AG04450 (cell line): ENCODE data around the gene FGD6. TPM values are rescaled to one million over a fixed set of nuclear protein-coding genes. Genes with fewer than 3 reads are reported as not detected.
"Not testable (repeated sequence)": the region's sequence is repeated elsewhere in the genome, so short reads cannot be mapped to it uniquely, and the experiment has no call there.

ENCODE experiments used
- CTCF ChIA-PET: fragments of 300-600, 350-600 bp; formaldehyde crosslinking; extraction: SDS; loops from one replicate; lab custom pipeline; 2022; ENCODE audit warnings: antibody characterized with exemption, inconsistent platforms; lab: Charles Lee
- POLR2A ChIA-PET: fragments of 350-600 bp; formaldehyde crosslinking; extraction: SDS; loops from one replicate; lab custom pipeline; 2021; ENCODE audit warnings: antibody characterized with exemption, inconsistent platforms; lab: Yijun Ruan, JAX
- DNase-seq: peaks from one replicate; pipeline ENCODE4 v3.0.0-alpha.2; 2011; ENCODE audit warnings: low read depth, low spot score
- H3K27ac ChIP-seq: one replicate; pipeline ENCODE4 v1.5.1; 2012; ENCODE audit warnings: low read depth, low read length, control low read depth
- H3K27me3 ChIP-seq: one replicate; pipeline ENCODE4 v1.6.0; 2012; ENCODE audit warnings: low read length; ENCODE audit not compliant: control insufficient read depth, insufficient read depth
- H3K4me3 ChIP-seq: 2 replicates; pipeline ENCODE4 v1.5.1; 2011; ENCODE audit warnings: mild to moderate bottlenecking, low read depth, low read length, control low read depth
- H3K9me3 ChIP-seq: 2 replicates; pipeline ENCODE4 v1.5.1; 2012; ENCODE audit warnings: low read length; ENCODE audit not compliant: control insufficient read depth, insufficient read depth
- polyA plus RNA-seq: library from polyadenylated mRNA; depleted of rRNA; stranded (reverse); fragments of >200 nt; gene quantifications from 2 replicates; pipeline ENCODE4 v1.2.3, GENCODE V29; 2011
- TF ChIP-seq, protein P1 (sequence below): IDR thresholded peaks from 2 replicates; pipeline ENCODE4 v1.5.1; 2011; ENCODE audit warnings: low read depth, low read length, control low read depth, inconsistent platforms

The FGD6 gene
- polyA plus RNA-seq, 1 experiment, result 10.2 TPM

DNA sequence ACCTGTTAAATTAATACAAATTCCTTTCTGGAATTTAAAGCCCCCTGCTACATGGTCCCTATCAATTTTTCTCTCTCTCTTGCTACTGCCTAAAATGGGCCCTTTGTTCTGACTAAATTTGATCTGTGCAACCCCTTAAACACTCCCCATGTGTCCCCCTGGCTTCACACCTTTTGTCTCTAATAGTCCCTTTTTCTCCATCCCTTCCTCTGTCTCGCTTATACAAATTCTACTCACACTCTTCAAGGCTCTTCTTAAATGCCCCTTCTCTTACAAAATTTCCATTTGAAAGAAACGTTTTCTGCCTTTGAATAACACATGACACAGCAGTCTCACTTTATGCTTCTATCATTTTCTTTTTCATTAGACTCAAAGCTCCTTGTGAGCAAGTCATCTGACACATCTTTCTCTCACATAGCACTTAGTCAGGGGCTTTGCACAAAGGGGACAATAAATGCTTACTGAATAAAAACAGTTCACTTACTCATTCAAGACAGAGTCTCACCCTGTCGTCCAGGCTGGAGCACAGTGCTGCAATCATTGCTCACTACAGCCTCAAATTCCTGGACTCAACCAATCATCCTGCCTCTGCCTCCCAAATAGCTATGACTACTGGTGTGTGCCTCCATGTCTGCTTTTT is 102.4 kb downstream of the FGD6 start:
- DNase-seq, result no peak
- POLR2A ChIA-PET, result no interaction called here
- CTCF ChIA-PET, result interaction anchor here (0.5 to 0.7 kb wide), 3 partner anchors 75 to 221 kb away, joined by 3 to 6 read pairs (median 4); no protein-coding TSS in a partner anchor

DNA sequence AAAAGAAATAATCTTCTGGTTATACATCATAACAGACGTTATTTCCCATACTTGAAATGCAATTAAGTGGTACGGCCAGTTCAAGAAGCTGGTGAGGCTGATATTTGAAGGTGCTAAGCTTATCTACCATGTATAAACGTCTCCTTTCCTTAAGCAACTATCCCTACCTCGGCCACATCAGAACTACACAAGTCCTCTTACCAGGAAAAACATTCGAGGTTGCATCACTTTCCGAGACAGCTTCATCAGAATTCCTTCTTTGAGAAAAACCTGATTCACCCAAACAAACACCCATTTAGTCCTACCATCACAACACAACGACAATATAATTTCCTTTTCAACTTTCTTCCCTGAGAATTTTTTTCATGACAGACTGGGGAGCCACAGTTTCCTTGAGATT is 109.9 kb downstream of the FGD6 start:
- no peak overlapping the region for H3K4me3 ChIP-seq
- no peaks in the 10 kb centered on the region for H3K9me3 ChIP-seq
- H3K27ac ChIP-seq, result no peak overlapping the region
- ChIA-PET CTCF (no interaction called here), POLR2A (no interaction called here)
- no peak for DNase-seq
- H3K27me3 ChIP-seq, result no peaks in the 10 kb centered on the region
- TF ChIP-seq, protein P1, sequence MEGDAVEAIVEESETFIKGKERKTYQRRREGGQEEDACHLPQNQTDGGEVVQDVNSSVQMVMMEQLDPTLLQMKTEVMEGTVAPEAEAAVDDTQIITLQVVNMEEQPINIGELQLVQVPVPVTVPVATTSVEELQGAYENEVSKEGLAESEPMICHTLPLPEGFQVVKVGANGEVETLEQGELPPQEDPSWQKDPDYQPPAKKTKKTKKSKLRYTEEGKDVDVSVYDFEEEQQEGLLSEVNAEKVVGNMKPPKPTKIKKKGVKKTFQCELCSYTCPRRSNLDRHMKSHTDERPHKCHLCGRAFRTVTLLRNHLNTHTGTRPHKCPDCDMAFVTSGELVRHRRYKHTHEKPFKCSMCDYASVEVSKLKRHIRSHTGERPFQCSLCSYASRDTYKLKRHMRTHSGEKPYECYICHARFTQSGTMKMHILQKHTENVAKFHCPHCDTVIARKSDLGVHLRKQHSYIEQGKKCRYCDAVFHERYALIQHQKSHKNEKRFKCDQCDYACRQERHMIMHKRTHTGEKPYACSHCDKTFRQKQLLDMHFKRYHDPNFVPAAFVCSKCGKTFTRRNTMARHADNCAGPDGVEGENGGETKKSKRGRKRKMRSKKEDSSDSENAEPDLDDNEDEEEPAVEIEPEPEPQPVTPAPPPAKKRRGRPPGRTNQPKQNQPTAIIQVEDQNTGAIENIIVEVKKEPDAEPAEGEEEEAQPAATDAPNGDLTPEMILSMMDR, result no peak

More for the DNA sequence above, 102.4 kb downstream of the FGD6 start:
- H3K27me3 ChIP-seq, result no peaks in the 10 kb centered on the region
- TF ChIP-seq, protein P1, result no peak
- H3K9me3 ChIP-seq, result no peaks in the 10 kb centered on the region
- no peak overlapping the region for H3K27ac ChIP-seq
- no peak overlapping the region for H3K4me3 ChIP-seq

DNA sequence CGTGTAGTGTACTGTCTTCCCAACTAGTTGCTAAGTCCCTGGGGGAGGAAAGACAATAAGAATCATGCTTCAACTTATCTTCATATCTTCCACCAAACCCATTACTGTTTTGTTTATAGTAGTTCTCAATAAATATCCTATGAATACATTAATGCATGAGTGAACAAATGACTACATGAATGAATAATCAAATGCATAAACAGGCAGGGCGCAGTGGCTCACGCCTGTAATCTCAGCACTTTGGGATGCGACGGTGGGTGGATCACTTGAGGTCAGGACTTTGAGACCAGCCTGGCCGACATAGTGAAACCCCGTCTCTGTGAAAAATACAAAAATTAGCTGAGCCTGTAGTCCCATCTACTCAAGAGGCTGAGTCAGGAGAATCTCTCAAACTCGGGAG is 111.7 kb downstream of the FGD6 start:
- no peak overlapping the region for H3K4me3 ChIP-seq
- no peaks in the 10 kb centered on the region for H3K27me3 ChIP-seq
- ChIA-PET POLR2A (no interaction called here), CTCF (no interaction called here)
- TF ChIP-seq, protein P1, result no peak
- H3K27ac ChIP-seq, result no peak overlapping the region
- no peak for DNase-seq
- H3K9me3 ChIP-seq, result no peaks in the 10 kb centered on the region

DNA sequence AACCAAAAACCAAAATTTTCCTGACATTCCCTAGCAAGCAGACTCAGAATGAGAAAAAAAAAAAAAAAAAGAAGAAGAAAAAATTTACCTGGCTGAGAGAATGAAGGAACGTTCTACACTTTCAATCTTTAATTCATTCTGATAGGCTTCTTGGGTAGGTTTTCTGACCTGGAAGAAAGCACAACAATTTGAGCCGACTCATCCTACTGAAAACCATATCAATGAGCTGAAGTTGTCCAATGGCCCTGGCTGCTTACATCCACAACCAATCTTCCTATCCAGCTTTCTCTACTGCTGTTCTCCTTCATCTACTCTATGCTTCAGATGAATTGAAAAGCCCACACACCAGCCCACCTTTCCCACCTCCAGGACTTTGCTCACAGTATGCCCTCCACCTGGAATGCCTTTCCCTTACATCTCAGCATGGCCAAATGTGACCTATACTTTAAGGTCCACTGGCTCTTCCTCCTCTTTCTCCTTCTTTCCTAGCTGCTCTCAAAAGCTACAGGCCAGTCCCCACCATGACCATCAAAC is 112.3 kb downstream of the FGD6 start:
- H3K27ac ChIP-seq, result no peak overlapping the region
- ChIA-PET POLR2A (no interaction called here), CTCF (no interaction called here)
- no peak for DNase-seq
- no peaks in the 10 kb centered on the region for H3K9me3 ChIP-seq
- H3K4me3 ChIP-seq, result no peak overlapping the region
- TF ChIP-seq, protein P1, result no peak
- H3K27me3 ChIP-seq, result no peaks in the 10 kb centered on the region

DNA sequence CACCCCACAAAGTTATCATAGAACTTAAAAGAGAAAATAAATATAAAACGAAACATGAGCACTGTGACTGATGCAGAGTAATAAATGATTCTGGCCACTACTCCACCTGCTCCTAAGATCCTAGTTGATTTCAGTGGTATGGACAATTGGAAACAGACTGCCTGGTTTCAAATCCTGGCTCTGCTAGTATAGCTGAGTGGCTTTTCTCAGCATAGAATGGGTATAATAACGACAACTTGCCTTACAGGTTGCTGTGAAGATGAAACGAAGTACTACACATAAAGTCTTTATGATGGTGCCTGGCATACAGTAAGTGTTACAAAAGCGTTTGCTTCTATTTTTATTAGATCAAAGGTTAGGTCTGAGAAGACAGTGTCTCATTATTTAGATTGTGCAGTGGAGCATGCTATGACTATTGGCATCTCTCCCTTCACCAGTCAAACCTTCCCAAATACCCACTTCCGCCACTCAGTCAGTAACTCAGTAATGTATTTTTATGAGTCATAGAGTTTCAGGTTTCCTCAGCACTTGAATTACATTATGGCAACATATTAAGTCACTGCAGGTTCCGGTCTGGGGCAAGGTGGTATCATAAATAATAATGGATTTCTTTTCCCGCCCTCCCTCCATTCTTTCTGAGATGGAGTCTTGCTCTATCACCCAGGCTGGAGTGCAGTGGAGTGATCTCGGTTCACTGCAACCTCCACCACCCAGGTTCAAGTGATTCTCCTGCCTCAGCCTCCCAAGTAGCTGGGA is 114.2 kb downstream of the FGD6 start:
- no peak overlapping the region for H3K27ac ChIP-seq
- CTCF ChIA-PET, result no interaction called here
- POLR2A ChIA-PET, result interaction anchor here (0.7 kb wide), 1 partner anchor 41 kb away, joined by 10 read pairs; no protein-coding TSS in a partner anchor

DNA sequence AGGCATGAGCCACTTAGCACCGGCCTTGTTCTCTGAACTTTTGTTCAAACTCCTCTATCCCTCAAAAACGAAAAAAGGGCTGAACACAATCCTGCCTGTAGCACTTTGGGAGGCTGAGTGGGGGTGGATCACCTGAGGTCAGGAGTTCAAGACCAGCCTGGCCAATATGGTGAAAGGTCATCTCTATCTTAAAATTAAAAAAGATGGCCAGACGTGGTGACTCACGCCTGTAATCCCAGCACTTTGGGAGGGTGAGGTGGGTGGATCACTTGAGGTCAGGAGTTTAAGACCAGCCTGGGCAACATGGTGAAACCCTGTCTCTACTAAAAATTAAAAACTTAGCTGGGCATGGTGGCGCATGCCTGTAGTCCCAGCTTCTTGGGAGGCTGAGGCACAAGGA is 115.3 kb downstream of the FGD6 start:
- H3K9me3 ChIP-seq, POLR2A ChIA-PET, H3K4me3 ChIP-seq, H3K27ac ChIP-seq, DNase-seq, H3K27me3 ChIP-seq: not testable (repeated sequence)
- CTCF ChIA-PET, result interaction anchor here (0.7 to 0.8 kb wide), 2 partner anchors 224 to 473 kb away, joined by 3 read pairs; no protein-coding TSS in a partner anchor

More for the DNA sequence above, 114.2 kb downstream of the FGD6 start:
- TF ChIP-seq, protein P1, result no peak
- DNase-seq, result peak; percentile 71
- Histone ChIP-seq H3K27me3 (no peaks in the 10 kb centered on the region), H3K4me3 (no peak overlapping the region), H3K9me3 (no peaks in the 10 kb centered on the region)
